ENCODE results near the gene CYS1.
"Not testable (repeated sequence)": the region's sequence is repeated elsewhere in the genome, so short reads cannot be mapped to it uniquely, and the experiment has no call there.

The CYS1 gene

DNA sequence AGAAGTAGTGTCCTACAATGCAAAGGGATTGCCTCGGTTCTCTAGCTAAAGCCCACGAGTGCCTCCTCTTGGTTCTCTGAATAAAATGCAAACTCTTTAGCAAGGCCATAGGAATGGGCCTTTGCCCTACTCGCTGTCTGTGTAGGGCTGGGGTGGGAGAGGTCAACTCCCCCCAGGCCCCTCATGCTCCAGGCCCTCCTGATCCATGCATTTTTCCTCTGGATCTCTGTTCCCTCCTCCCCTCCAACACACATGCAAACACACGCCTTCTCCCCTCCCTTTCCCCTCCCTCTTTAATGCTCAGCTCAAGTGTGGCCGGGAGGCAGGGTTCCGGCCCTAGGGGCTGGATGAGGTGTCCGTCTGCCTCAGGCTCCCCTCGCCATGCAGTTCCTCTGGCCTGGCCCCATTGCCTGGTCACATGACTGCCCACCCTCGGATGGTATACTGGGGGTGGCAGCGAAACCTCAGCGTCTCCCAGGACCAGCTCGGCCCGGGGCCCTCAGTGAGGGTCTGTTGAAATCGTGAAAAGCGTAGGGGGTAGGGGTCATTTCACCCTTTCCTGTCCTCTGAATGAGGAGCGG is 51.7 kb downstream of the CYS1 start:
- no peaks in the 10 kb centered on the region for H3K9me3 Mint-ChIP-seq
- H3K27ac Mint-ChIP-seq: no peak overlapping the region
- H3K4me1 Mint-ChIP-seq (ENCODE audit: low read depth): peaks cover 21% of the 10 kb centered on the region
- H3K36me3 Mint-ChIP-seq (ENCODE audit: low read depth): no peaks in the 10 kb centered on the region
- no peaks in the 10 kb centered on the region for H3K27me3 Mint-ChIP-seq
- no peak overlapping the region for H3K4me3 Mint-ChIP-seq

DNA sequence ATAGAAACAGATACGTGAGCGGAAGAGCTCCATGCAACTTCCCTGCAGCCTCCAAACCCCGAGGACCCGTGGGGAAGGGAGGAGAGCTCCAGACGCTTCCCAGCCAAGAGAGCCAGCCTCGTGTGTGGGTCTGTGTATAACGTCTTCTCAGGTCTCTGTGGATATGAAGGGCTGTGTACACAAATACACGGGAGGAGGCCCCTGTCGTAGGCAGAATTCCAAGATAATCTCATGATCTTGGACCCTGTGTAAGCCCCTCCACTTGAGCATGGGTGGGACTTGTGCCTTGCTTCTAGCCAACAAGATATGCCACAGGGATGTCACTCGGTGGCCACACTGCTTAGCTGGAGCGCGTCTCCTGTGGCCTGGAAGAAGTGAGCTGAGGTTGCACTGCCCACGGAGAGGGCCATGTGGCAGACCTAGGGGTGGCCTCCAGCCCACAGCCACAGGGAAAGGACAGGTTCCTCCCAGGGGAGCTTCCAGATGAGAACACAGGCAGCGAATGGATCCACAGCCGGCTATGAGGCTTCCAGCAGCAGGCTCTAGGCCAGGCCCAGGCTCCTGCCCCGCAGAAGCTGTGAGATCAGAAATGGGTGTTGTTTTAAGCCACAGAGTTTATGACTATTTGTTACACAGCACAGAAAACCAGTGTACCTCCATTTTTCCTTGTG is 52.4 kb downstream of the CYS1 start:
- no peaks in the 10 kb centered on the region for H3K36me3 Mint-ChIP-seq (ENCODE audit: low read depth)
- no peaks in the 10 kb centered on the region for H3K27me3 Mint-ChIP-seq
- H3K9me3 Mint-ChIP-seq: no peaks in the 10 kb centered on the region
- H3K4me3 Mint-ChIP-seq: no peak overlapping the region
- no peak overlapping the region for H3K27ac Mint-ChIP-seq
- peaks cover 21% of the 10 kb centered on the region for H3K4me1 Mint-ChIP-seq (ENCODE audit: low read depth)

DNA sequence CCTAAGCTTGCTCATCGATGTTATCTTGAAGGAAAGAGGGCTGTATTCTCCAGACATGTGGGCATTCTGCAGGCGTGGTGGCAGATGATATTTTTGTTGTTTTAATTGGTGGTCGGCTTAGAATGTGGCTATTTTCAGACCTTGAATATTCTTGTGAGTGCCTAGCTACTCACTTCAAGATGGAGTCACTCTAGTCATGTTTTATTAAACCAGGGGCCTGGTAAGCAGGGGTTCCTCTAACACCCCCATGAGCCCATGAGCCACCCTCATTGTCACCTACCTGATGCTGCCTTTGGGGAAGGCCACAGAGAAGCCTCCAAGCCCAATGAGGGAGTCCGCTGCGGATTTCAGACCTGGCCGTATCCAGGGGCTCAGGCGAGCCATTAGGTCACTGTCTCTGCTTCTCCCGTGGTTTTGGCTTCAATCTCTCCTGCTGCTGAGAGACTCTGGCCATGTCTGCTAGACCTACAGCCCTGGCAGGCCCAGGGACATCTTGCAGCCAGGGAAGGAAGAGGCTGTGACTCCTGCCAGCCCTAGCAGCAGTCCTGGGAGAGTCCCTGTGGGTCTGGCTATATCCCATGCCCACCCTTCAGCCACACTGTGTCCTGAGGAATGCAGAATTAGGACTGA is 53.2 kb downstream of the CYS1 start:
- H3K4me3 Mint-ChIP-seq: no peak overlapping the region

DNA sequence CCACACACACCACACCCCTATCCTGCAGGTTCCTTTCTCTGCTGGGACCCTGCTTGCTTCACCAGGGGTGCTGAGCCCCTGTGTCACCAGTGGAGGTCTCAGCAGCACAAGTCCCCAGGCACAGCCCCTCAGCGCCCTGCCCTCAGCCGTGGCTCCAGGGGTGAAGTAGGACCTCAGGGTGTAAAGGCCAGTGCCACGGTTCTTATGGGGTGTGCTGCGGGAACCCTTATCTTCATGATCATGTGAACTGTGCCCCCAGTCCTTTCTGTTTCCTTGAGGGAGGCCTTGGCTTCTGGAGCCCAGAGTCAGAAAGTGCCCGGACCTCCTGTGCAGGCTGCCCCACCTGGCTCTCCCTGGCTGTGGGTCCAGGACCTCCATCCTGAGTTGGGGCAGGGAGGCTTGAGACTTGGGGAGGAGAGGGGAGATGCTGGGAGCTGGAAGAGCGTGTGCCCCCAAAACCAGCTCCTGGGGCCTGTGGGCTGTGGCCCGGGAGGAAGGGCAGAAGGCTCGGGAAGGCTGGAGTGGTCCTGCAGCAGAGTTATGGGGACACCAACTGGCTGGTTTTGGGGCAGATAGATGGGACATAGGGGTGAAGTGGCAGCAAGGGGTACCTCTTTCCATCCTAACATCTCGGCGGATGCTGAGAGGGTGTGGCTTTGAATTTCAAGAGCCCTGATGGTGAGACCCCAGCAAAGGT is 57.1 kb downstream of the CYS1 start:
- Mint-ChIP-seq H3K27ac (no peak overlapping the region), H3K4me3 (no peak overlapping the region), H3K4me1 (ENCODE audit: low read depth) (no peaks in the 10 kb centered on the region), H3K9me3 (no peaks in the 10 kb centered on the region), H3K27me3 (no peaks in the 10 kb centered on the region), H3K36me3 (ENCODE audit: low read depth) (no peaks in the 10 kb centered on the region)

More for the DNA sequence above, 53.2 kb downstream of the CYS1 start:
- Mint-ChIP-seq H3K27ac (no peak overlapping the region), H3K9me3 (no peaks in the 10 kb centered on the region), H3K27me3 (no peaks in the 10 kb centered on the region), H3K36me3 (ENCODE audit: low read depth) (no peaks in the 10 kb centered on the region), H3K4me1 (ENCODE audit: low read depth) (peaks cover 21% of the 10 kb centered on the region)

DNA sequence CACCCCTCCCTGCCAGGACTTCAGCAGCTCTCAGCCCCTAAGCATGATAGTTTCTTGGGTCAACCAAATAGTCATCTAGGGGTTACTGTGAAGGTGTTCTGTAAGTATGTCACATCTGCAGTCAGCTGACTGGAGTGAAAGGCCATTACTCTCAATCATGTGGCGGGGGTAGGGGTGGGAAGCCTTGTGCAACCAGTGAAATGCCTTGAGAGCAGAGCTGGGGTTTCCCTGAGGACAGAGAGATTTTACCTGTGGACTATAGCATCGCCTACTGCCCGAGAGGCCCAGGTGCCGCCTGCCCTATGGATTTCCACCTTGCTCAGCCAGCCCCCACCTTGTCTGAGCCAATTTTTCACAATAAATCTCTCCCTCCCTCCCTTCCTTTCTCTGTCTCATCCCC is 57.8 kb downstream of the CYS1 start:
- Mint-ChIP-seq H3K4me1 (ENCODE audit: low read depth) (no peaks in the 10 kb centered on the region), H3K4me3 (no peak overlapping the region), H3K9me3 (peaks cover 2% of the 10 kb centered on the region), H3K36me3 (ENCODE audit: low read depth) (no peaks in the 10 kb centered on the region), H3K27ac (no peak overlapping the region), H3K27me3 (peaks cover 1% of the 10 kb centered on the region)

DNA sequence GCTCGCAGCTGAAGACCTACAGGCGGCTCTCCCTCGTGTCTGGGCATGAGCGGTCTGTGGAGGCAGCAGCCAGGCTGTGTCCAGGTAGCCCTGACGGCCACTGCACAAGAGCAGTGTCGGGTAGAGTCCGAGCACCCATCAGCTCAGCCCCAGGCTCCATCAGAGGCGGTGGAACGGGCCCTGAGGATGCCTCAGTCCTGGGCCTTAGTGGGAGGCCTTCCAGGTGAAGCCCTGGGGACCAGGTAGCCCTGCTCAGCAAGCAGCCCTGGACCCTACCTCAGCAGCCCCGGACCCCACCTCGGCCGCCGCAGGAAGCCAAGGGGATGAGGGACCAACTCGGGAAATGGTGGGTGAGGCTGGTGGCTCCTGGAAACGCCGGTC is 58.2 kb downstream of the CYS1 start:
- no peak overlapping the region for H3K27ac Mint-ChIP-seq
- peaks cover 5% of the 10 kb centered on the region for H3K9me3 Mint-ChIP-seq
- no peaks in the 10 kb centered on the region for H3K36me3 Mint-ChIP-seq (ENCODE audit: low read depth)
- no peaks in the 10 kb centered on the region for H3K4me1 Mint-ChIP-seq (ENCODE audit: low read depth)
- no peak overlapping the region for H3K4me3 Mint-ChIP-seq
- peaks cover 4% of the 10 kb centered on the region for H3K27me3 Mint-ChIP-seq

DNA sequence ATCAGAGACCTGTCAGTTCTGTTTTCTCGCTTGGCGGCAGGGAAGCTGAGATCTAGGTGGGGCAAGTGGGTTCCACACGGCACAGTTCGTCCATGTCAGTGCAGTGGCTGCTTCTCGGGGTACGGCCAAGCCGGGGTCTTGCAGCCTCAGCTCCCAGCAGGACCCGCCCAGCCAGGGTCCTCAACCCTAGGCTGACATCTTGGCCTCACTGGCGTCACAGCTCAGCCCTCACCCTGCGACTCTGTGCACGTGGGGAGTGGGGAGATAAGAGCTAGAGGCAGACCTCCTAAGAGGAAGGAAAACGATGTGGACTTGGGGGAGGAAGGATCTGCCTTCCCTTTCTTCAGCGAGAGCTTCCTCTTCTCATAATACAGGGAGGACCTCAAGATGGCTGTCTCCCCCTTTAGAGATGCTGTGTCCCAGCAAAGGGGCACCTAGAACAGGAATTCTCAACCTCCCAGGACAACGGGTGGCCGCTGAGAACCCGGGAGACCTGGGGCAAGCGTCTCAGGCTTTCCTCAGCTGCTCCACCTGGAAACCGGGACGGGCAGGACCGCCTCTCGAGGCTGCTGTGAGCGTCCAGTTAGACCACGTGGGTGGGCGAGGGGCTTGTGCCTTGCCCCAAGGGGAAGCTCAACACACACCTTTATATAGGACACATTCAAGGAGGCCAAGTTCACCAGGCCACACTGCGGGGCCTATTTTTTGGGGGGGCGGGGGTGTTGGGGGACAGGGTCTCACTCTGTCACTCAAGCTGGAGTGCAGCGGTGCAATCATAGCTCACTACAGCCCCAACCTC is 60.4 kb downstream of the CYS1 start:
- H3K4me3 Mint-ChIP-seq: no peak overlapping the region
- H3K4me1 Mint-ChIP-seq (ENCODE audit: low read depth): no peaks in the 10 kb centered on the region
- H3K27ac Mint-ChIP-seq: no peak overlapping the region
- H3K27me3 Mint-ChIP-seq: peaks cover 4% of the 10 kb centered on the region
- peaks cover 5% of the 10 kb centered on the region for H3K9me3 Mint-ChIP-seq
- no peaks in the 10 kb centered on the region for H3K36me3 Mint-ChIP-seq (ENCODE audit: low read depth)

DNA sequence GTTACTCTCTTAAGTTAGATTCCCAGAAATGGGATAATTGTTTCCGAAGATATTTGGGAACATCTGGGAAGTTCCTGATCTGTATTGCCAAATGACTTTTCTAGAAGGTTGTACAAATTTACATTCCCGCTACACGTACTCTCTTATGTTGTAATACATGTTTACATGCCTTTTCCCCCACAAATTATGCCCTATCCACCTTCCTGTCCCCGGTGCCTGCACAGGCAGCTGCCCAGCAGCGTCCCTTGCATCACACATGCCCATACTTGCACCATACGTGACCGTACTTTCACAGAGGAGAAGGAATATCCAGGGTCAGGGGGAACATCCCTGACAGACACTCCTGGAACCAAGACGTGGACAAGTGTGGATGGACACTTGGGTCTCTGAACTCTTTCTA is 61.0 kb downstream of the CYS1 start:
- no peaks in the 10 kb centered on the region for H3K4me1 Mint-ChIP-seq (ENCODE audit: low read depth)
- no peak overlapping the region for H3K4me3 Mint-ChIP-seq
- no peak overlapping the region for H3K27ac Mint-ChIP-seq
- H3K27me3 Mint-ChIP-seq: peaks cover 4% of the 10 kb centered on the region
- peaks cover 5% of the 10 kb centered on the region for H3K9me3 Mint-ChIP-seq
- no peaks in the 10 kb centered on the region for H3K36me3 Mint-ChIP-seq (ENCODE audit: low read depth)

DNA sequence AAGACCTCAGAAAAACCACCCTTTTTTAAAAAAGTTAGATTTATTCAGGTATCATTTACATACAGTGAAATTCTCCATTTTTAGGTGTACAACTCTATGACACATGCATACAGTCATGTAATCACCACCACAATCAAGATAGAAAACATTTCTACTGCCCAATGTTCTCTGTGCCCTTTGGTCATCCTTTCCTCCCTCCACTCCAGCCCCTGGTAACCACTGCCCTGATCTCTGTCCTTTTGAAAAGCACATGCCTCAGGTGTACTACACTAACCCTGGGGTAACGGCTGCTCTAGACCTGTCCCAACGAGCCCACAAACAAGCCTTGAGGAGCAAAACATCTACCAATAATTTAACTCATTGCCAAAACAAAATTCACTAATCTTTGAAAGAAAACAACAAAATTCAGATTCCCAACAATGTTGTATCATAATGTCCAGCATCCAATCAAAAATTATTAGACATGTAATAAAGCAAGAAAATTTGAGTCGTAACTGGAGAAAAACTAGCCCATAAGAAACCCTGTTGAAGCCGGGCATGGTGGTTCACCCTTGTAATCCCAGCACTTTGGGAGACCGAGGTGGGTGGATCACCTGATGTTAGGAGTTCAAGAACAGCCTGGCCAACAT is 62.8 kb downstream of the CYS1 start:
- Mint-ChIP-seq H3K9me3 (peaks cover 5% of the 10 kb centered on the region), H3K27me3 (peaks cover 4% of the 10 kb centered on the region), H3K4me1 (ENCODE audit: low read depth) (no peaks in the 10 kb centered on the region), H3K4me3 (no peak overlapping the region), H3K36me3 (ENCODE audit: low read depth) (no peaks in the 10 kb centered on the region), H3K27ac (no peak overlapping the region)

DNA sequence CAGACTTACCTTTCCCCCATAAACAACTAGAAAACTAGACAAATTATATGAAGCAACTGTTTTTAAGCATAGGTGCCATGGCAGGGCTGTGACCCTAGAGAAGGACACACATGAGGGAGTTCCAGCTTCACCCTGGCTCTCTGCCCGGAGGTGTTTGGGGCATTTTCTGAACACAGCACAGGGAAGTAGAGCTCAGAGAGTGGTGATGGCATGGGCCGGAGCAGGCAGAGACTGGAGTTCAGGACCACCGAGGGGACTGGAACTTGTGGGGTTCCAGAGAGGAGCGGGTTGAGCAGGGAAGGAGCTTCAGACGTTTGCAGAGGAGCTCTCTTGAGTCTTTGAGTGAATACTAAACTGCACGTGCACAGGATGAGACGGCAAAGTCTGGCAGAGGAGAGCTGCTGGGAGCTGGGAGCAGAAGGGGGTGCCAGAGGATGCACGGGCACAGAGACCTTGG is 63.4 kb downstream of the CYS1 start:
- Mint-ChIP-seq H3K4me3 (no peak overlapping the region), H3K27me3 (peaks cover 4% of the 10 kb centered on the region), H3K27ac (no peak overlapping the region), H3K9me3 (peaks cover 5% of the 10 kb centered on the region), H3K36me3 (ENCODE audit: low read depth) (no peaks in the 10 kb centered on the region), H3K4me1 (ENCODE audit: low read depth) (no peaks in the 10 kb centered on the region)

DNA sequence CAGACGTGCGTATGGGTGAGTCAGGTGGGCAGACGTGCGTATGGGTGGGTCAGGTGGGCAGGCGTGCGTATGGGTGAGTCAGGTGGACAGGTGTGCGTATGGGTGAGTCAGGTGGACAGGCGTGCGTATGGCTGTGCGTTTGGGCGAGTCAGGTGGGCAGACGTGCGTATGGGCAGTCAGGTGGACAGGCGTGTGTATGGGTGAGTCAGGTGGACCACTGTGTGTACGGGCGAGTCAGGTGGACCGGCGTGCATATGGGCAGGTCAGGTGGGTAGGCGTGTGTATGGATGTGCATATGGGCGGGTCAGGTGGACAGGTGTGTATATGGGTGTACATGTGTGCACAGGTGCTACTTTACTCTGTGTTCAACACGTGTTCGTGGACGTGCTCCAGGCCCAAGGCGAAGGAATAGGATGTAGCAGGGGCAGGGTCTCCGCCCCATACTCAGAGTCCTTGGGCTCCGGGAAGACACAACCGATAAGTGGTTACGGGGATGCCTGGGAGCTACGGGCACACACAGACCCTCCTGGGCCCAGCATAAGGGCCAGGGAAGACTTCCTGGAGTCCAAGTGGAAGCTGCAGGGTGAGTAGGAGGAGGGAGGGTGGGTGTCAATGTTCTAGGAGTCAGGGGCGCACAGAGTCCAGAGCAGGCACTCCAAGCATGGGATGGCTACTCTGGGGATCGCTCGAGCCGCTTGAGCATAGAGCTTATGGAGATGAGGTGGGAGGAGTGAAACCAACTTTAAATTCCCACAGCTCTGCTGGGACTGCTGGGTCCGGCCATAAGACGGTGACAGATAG is 64.0 kb downstream of the CYS1 start:
- Mint-ChIP-seq H3K27ac (no peak overlapping the region), H3K9me3 (peaks cover 5% of the 10 kb centered on the region), H3K4me1 (ENCODE audit: low read depth) (no peaks in the 10 kb centered on the region), H3K4me3 (no peak overlapping the region), H3K36me3 (ENCODE audit: low read depth) (no peaks in the 10 kb centered on the region), H3K27me3 (peaks cover 4% of the 10 kb centered on the region)

DNA sequence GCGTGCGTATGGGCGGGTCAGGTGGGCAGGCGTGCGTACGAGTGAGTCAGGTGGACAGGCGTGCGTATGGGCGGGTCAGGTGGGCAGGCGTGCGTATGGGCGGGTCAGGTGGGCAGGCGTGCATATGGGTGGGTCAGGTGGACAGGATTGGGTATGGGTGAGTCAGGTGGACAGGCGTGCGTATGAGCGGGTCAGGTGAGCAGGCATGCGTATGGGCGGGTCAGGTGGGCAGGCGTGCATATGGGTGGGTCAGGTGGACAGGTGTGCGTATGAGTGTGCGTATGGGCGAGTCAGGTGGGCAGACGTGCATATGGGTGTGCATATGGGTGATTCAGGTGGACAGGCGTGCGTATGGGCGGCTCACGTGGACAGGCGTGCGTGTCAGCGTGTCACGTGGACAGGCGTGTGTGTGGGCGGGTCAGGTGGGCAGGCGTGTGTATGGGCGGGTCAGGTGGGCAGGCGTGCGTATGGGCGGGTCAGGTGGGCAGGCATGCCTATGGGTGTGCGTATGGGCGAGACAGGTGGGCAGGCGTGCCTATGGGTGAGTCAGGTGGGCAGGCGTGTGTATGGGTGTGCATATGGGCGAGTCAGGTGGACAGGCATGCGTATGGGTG is 64.7 kb downstream of the CYS1 start:
- H3K27ac Mint-ChIP-seq; H3K27me3 Mint-ChIP-seq; H3K4me1 Mint-ChIP-seq (ENCODE audit: low read depth); H3K36me3 Mint-ChIP-seq (ENCODE audit: low read depth); H3K4me3 Mint-ChIP-seq; H3K9me3 Mint-ChIP-seq: not testable (repeated sequence)

DNA sequence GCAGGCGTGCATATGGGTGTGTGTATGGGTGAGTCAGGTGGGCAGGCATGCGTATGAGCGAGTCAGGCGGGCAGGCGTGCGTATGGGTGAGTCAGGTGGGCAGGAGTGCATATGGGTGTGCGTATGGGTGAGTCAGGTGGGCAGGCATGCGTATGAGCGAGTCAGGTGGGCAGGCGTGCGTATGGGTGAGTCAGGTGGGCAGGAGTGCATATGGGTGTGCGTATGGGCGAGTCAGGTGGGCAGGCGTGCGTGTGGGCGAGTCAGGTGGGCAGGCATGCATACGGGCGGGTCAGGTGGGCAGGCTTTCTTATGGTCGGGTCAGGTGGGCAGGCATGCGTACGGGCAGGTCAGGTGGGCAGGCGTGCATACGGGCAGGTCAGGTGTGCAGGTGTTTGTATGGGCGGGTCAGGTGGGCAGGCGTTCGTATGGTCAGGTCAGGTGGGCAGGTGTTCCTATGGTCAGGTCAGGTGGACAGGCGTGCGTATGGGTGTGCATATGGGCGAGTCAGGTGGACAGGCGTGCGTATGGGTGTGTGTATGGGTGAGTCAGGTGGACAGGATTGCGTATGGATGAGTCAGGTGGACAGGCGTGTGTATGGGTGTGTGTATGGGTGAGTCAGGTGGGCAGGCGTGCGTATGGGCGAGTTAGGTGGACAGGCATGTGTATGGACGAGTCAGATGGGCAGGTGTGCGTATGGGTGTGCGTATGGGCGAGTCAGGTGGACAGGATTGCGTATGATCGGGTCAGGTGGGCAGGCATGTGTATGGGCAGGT is 65.6 kb downstream of the CYS1 start:
- Mint-ChIP-seq H3K9me3 (peaks cover 5% of the 10 kb centered on the region), H3K4me1 (ENCODE audit: low read depth) (no peaks in the 10 kb centered on the region), H3K4me3 (no peak overlapping the region), H3K27me3 (peaks cover 4% of the 10 kb centered on the region), H3K27ac (no peak overlapping the region), H3K36me3 (ENCODE audit: low read depth) (no peaks in the 10 kb centered on the region)

Measured in stimulated activated naive CD8-positive, alpha-beta T cell treated with anti-CD3 and anti-CD28 coated beads, Interleukin-15, Interleukin-2, amounts not matched to agents 100 ng/mL and 50 ng/mL, for 24 hours (primary cell).